Activated naive CD8-positive, alpha-beta T cell treated with anti-CD3 and anti-CD28 coated beads, Interleukin-2, amount 50 U/mL, for 16 hours (primary cell): ENCODE data around the gene APBA2.

Experiments used
- DNase-seq: peaks from one replicate; pipeline ENCODE4 v3.0.0-alpha.2; 2020; ENCODE audit warnings: low read depth, low spot score

Gene APBA2

DNA sequence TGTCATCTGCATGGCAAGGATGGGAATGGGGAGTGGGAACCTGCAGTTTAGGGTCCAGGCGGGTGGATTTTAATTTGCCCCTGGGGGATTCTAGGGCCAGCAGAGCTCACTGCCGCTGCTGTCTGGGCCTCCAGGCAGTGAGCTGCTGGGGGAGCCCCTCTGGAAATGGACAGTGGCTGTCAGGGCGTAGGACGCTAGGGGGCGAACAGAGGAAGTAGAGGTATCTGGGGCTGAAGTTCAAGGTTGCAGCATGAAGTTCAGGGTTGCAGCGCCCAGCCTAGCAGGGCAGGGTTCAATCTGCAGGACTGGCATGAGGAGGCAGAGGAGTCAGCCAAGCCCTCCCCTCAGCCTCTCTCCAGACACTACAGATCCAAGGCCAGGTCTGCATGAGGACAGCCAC, 49.5 kb downstream of the APBA2 start:
- no peak for DNase-seq

DNA sequence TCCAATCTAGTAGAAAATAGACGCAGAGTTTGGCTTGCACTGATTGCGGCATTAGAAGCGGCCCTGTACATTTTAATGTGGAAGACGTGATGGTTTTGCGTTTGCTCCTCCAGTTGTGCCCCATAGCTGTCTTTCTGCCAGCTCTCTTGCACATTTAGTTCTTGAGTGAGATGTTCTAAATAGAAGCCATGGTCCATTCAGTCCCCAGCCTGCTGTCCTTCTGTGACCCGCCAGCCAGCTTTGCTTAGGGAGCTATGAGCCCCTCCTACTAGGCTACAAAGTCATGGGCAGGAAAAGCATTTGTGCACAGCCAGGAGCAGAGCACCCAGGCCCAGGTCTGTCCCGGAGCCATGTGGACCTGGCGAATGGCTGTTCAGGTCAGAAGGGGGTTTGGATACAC, 50.3 kb downstream of the APBA2 start:
- no peak for DNase-seq

DNA sequence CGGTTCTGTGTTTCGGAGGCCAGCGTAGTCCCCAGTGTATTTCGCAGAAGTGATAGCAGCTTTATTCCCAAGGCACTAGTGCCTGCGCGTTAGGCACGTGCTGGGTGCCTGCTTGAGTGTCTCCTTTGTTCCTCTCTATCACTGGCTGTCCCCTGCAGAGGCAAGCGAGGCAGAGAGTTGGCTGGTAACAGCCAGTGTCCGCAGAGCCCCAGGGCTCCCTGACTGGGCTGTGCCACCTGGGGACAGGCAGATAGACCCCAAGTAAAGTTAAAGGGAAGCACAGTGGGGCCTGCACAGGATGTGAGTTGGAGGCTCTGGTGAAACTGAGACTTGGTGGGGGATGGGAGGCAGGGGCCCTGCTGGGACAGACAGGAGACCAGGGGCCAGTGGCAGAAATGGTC, 50.7 kb downstream of the APBA2 start:
- DNase-seq, result no peak

DNA sequence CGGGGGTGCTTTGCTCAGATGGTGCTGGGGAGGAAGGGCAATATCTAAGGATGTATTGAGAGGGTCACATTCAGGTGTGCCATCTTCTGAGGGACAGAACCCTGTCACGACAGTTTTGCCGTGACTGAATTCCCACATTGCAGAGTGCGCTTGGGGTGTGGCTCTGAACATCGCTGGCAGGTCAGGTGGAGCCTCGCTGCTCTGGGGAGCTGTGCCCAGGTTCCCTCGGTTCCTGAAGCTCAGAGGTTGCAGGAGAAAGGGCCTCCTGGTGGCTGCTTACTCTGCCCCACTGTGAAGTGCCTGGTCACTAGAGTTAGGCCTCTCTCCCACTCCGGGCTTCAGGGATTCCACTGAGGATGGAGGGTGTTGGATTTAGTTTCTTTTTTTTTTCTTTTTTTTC, 51.5 kb downstream of the APBA2 start:
- no peak for DNase-seq

DNA sequence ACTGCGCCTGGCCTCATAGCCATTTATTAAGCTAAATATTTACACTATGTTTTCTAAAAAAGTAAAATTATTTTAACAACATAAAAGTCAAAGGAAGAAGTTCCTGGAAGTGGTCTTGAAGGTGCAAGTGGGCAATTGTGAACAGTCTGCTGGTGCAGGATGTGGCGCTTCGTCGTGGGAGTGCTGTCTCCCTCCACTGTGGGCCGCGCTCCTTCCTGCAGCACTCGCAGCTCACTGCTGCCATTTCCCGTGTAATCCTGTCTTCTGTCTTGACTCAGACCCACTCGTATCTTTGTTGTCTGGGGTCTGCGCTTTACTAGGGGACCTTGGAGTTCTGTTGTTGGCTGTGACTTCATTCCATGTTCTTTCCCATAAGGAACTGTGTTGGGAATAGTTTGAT, 56.3 kb downstream of the APBA2 start:
- DNase-seq, result no peak

DNA sequence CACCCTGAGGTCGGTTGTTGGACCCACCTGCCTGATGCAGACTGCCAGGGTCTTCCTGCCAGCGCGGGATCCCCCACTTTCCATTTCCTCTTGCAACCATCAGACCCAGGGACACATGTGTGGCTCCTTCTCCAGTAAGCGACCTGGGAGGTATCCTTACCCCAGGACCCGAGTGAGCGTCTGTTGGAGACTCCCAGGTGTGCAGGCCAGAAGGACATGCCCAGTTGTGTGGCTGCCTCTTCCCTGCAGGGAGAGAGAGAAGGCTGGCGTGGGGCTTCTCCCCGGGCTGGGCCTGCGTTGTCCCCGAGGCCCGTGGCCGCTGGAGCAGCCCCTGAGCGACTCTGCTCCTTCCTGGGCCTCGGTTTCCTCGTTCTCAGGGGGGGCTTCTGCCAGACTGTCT, 56.8 kb downstream of the APBA2 start:
- DNase-seq, result no peak

DNA sequence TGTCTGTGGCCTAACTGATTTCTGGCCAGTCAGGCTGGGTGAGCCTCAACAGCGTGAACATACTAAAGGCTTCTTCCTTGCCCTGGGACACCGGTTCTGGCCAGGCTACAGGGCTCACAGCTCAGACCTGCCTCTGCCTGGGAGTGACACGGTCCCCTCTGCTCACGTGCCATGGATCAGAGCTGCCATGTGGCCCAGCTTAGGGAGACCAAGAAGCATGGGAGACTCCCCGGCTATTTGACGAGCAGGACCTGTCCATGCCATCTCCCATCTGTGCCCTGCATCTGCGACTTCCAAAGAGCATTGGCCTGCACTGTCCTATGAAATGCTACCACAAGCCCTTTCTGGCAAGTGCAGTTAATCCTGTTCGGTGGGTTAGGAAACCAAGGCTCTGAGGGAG, 57.4 kb downstream of the APBA2 start:
- no peak for DNase-seq

DNA sequence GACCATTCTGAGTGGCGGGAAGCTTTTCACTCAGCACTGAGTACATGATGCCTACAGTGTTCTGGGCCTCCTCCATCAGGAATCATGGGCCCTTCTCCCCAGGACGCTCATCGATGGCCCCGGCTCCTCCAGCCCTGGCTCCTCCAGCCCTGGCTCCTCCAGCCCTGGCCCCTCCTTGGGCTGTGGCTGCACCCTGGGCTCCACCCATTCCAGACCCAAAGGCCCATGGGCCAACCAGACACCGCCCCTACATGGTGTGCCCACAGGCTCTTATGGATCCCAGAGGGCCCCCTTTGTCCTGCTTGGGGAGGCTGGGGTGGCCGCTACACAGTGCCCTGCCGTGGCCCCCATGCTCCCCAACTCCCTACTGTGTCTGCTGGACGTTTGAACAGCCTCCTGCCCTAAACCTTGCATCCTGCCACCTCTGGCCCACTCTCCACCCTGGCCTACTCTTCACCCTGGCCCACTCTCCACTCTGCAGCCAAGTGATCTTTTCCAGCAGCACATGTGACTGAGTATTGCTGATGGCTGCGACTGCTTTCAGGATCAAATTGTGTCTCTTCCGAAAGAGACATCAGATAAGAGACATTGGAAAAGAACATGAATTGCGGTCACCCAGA, 57.9 kb downstream of the APBA2 start:
- DNase-seq, result no peak

DNA sequence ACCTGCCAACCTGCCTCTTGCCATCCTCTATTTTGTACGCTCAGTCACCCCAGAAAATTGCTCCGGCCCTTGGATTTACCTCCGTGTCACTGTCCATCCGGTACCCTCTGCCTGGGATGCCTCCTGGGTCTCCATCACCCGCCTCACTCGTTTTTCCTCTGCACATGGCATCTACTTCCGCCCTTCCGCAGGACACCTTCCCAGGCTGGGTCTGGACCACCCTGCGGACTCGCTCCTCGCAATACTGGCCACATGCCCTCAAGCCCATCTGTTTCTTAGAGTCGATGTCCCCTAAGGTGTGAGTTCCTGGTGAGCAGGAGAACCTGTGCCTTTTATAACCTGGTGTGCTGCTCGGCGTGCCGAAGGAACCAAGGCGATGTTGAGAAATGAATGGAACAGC, 58.5 kb downstream of the APBA2 start:
- no peak for DNase-seq

DNA sequence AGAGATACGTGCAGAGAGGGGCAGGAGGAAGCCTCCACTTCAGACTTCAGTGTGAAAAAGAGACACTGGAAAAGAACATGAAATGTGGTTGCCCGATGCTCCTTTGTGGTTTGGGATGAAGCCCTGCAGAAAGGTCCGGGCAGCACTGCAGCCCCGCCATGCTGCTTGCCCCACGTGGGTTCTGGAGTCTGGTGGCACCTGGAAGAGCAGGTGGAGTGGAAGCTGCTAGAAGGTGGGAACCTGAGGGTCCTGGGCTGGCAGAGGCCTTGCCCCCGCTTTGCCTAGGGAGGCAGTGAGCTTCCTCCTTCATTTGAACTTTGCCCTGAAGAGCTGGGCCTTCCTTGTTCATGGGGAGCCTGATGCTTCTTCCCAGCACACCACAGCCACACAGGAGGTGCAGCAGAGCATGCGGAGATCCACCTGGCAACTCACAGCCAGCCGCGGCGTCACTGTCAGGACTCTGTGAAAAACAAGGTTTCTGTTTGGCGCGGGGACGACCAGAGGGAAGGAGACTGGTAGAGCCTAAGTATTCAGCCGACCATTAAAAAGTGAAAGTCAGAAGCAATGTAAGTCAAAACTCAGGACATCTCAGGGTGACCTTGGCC, 59.0 kb downstream of the APBA2 start:
- no peak for DNase-seq

DNA sequence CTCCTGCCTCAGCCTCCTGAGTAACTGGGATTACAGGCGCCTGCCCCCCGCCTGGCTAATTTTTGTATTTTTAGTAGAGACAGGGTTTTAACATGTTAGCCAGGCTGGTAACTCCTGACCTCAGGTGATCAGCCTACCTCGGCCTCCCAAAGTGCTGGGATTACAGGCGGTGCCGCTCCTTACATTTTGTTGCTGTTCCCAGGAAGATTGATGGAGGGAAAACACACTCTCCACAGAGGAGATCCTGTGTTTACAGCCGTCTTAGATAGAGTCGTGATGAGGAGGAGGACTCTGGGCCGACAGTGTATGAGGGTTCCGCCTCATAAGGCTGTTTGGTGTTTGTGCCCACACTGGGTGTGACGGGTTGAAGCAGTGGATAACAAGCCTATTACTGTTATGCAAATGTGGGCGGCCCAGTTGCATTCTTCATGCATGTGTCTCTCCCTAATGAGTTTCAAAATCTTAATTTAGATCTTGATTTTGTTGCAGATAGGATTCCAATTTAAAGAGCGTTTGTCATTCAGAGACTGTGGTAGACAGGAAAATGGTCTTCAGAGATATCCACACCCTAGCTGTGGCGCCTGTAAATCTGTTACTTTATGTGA, 60.0 kb downstream of the APBA2 start:
- no peak for DNase-seq

DNA sequence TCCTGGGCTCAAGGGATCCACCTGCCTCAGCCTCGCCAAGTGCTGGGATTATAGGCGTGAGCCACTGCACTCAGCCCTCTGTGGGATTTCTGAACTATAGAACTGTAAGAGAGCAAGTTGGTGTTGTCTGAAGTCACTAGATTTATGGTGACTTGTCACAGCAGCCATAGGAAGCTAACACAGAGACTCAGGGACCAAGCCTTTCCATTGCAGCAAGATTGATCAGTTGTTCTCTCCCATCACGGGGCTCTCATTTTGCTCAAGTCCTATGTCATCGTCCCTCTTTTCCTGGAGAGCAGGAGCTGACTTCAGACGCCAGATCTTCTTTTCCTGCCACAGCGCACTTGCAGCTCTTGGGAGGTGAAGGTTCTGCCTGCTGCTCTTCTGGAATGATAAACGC, 61.0 kb downstream of the APBA2 start:
- no peak for DNase-seq

DNA sequence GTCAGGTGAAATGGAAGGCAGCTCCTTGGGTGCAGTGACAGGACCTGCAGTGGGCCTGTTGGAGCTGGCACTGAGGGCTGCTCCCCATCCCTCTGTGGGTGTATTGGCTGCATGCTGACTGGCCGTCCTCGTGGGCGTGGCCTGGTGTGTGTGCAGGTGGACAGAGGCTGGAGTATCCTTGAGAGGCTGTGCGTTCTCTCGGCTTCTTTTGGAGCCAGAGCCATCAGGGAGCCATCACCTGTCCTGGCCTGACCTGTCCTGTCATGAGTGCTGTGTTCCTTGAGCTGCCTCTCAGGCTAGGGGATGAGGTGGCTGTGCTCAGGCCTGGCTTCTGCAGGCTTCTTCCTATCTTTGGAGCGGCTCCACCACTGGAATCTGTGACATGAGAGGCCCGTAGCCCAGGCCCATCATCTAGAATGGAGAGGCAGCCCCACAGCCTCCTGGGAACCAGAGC, 61.5 kb downstream of the APBA2 start:
- DNase-seq, result no peak

DNA sequence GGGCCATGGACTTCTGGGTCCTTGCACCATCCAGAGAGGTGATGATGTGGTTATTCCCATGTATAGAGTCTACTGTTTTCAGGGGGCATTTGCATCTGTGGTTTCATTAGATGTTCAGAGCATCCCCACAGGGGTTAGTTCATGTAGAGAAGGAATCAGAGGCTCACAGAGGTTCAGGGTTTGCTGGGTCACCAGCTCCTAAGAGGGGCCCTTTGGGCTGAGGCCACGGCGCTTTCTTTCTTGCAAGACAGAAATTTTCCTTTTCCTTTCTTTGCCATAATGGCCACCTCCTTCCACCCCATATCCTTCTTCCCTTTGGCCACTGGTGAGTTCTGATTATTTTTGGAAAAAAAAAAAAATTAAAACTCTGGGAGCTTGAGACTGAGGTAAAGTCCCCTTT, 62.3 kb downstream of the APBA2 start:
- no peak for DNase-seq

DNA sequence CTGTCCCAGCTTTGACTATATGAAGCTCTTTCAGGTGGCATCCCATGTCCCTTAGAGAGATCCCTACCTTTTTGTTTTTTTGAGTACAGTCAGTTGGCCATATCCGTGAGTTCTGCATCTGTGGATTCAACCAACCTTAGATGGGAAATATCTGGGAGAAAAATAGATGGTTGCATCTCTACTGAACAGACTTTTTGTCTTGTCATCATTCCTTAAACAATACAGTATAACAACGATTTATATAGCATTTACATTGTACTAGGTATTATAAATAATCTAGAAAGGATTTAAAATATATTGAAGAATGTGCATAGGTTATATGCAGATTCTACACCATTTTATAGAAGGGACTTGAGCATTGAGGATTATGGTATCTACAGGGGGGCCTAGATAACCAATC, 65.1 kb downstream of the APBA2 start:
- DNase-seq, result no peak

DNA sequence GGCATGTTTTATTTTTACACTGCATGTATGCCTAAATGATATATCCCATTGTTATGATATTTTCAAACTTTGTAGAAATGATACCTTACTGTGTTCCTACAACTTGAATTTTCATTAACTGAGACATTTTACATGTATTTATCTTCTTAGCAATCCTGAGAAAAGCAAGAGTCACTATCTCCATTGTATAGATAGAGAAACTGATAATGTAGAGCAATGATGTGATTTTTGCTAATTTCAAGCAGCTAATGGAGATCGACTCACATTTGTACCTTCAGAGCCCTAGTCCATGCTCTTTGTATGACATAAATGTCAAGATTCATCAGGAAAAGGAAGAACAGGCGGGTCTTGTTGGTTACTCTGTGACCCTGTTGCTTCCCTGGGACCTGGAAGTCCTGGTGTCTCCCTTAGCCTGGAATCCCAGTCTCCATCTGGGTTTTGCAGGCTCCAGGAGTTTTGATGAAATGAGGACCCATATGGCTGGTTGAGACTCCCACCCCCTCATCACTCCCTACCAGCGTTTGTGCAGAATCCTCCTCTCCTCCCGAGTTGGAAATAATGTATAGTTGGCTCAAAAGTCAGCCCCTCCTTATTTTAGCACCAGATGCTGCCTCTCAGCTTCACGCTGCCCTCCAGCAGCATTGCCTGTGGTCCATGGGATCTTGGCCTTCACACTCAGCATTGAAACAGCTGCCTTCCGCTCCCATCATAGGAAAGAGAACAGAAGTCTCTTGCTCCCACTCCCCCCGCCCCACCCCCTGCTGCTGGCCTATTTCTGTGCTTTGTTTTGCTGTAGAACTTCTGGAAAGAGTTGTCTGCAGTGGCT, 67.1 kb downstream of the APBA2 start:
- no peak for DNase-seq

DNA sequence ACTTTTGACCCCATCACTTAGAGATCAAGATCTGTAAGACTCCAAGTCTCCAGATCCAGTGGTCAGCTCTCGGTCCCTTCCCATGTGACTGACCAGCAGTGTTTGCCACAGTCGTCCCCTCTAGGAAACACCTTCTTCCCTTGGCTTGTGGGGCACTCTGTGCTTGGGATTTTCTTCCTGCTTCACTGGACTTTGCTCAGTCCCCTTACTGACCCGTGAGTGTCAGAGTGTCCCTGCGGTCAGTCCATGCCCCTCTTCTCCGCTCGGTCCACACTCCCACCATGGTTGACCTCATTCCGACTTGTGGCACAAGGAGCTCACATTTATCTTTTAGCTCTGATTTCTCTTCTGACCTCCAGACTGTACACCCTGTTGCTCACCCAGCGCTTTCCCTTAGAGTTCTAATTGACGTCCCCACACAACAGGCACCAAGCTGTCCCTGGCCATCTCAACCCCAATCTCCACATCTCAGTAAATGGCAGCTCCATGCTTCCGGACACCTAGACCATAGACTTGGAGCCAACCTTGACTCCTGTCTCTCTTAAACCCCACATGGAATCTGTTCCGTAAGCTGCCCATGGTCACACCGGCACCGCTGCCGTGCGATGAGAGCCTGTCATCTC, 67.9 kb downstream of the APBA2 start:
- DNase-seq, result no peak

DNA sequence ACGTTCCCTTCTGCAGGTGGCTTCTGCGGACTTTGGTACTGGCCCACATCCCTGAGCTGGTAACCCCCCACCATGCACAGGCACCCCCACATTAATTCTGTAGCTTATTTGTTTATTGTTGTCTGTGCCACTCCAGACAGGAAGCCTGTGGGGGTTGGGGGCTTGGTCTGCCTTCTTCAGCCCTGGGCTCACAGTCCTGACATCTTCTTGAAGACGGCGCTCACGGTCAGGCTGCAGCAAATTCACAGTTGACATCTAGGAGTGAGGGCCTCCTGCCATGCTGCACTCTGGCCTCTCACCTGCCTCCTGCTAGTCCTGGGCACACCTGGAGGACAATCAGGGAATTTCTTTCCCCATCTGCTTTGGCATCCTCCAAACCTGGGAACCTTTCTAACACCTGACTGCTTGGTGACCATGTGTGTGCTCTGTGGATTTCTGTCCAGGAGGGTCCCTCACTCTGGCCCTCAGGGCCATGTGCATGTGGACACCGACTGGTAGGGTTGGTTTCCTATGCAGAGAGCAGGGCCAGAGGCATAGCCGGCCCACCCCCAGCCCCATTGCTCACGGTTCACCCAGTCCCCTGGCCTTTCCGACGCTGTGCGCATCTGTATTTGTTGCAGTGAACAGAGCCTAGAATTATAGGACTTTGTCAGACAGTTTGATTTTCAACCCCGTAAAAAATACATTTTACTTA, 68.8 kb downstream of the APBA2 start:
- DNase-seq, result no peak

DNA sequence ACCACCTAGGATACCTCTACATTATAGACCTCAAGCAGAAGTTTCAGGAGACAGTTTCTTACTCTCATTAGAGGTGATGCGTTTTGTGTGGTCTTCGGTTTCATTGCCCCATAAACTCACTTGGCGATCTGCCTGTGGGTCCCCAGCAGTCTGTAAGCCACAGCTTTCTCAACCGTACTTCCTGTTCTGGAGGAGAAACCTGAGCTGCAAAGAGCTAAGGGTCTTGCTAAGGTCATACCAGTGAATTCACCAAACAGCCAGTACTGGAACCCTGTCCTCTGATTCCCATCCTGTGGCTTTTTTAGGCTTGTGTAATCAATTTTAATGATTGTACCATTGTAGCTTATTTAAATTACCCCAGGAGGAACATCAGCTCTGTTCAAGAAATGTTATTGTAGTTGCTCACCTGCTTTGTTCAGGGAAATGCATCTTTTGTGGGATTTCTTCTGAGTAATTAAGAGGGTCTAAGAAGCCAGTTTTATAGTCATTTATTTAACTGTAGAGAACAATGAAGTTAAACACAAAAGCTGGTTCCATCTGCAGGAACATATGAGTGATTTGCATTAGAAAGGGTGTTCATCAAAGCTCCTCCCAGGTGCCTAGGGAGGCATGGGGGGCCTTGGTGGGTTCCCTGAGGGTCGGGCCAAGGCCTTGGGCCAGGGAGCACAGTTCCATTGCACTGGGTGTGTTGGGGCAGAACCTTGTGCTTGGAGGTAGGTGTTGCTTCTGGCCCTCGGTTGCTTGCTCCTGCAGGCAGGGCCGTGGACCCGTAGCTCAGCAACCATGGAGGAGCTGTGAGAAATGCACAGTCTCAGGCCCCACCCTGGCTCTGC, 69.6 kb downstream of the APBA2 start:
- no peak for DNase-seq

DNA sequence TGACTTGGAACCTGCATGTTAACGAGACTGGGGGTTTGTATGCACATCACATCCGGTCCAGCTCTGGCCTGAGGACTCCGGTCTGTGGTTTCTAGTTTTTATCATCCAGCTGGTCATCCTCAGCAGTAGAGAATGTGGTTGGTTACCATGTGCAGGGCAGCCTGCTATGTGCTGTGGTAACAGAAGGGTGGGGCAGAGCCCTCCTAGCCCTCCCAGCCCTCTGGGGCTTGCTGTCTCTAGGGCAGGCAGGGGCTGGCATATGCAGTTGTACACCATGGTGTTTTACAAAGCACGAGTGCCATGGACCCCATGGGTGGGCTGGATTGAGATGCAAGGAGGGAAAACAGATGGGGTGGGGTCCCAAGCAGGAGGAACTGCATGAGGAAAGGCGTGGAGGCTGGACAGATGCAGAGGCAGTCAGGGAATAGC, 70.2 kb downstream of the APBA2 start:
- no peak for DNase-seq

DNA sequence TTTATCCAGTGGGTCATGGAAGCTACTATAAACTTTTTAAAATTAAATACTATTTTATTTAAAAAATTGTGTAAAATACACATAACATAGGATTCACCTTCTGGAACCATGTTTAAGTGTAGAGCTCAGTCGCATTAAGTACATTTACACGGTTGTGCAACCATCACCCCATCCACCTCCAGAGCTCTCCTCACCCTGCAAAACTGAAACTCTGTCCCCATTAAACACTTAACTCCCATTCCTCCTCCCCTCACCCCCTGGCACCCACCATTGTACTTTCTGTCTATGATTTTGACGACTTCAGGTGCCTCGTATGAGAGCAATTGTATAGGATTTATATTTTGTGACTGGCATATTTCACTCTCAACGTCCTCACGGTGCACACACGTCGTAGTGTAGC, 70.7 kb downstream of the APBA2 start:
- DNase-seq, result no peak
